Lower lobe of right lung (tissue), 2 donors: ENCODE data around the gene ITPK1. TPM values are rescaled to one million over a fixed set of nuclear protein-coding genes. Genes with fewer than 3 reads are reported as not detected.
A peak's percentile ranks its signal among the peaks of the same experiment; 100 is the strongest.

Source experiments
- ATAC-seq, 2 donors: fragments of 200-7000 bp; cut with Tn5 transposase; one replicate each; pipeline ENCODE4 v1.9.1; 2020 to 2022; ENCODE audit warnings: mild to moderate bottlenecking in 2 of 2, moderate library complexity in 2 of 2
- DNase-seq: peaks from one replicate; pipeline ENCODE4 v3.0.0-alpha.2; 2020
- H3K27ac ChIP-seq: fragments of 200-600 bp; one replicate; pipeline ENCODE4 v1.8.0; 2022
- H3K27me3 ChIP-seq: fragments of 200-600 bp; one replicate; pipeline ENCODE4 v1.8.0; 2022; ENCODE audit warnings: low read depth
- H3K36me3 ChIP-seq: fragments of 200-600 bp; one replicate; pipeline ENCODE4 v1.8.0; 2022; ENCODE audit warnings: mild to moderate bottlenecking
- H3K4me1 ChIP-seq: fragments of 200-600 bp; one replicate; pipeline ENCODE4 v1.8.0; 2022
- H3K4me3 ChIP-seq: fragments of 200-600 bp; one replicate; pipeline ENCODE4 v1.8.0; 2022; ENCODE audit warnings: mild to moderate bottlenecking
- H3K9me3 ChIP-seq: fragments of 200-600 bp; one replicate; pipeline ENCODE4 v1.8.0; 2022
- CTCF ChIP-seq: fragments of 200-600 bp; IDR thresholded peaks from one replicate; pipeline ENCODE4 v1.8.0; 2022; ENCODE audit warnings: antibody characterized with exemption, mild to moderate bottlenecking
- intact Hi-C: fragments of 100-400 bp; cut with DNase I; formaldehyde crosslinking; loops from one replicate; pipeline ENCODE4 v1.11.0; 2022
- total RNA-seq: library from RNA; stranded (reverse); fragmentation: NEBNext Ultra II Directional; extraction: Animal tissue kit (Norgen Biotek cat#: 25700); gene quantifications from one replicate; pipeline ENCODE4 v1.2.1, GENCODE V29; 2021
- donor health status: DM: no; HTN: yes; CAD: no; lungs with severe emphysema.

ITPK1 gene
- total RNA-seq, 1 donor from 2014 or later = 129 TPM

DNA sequence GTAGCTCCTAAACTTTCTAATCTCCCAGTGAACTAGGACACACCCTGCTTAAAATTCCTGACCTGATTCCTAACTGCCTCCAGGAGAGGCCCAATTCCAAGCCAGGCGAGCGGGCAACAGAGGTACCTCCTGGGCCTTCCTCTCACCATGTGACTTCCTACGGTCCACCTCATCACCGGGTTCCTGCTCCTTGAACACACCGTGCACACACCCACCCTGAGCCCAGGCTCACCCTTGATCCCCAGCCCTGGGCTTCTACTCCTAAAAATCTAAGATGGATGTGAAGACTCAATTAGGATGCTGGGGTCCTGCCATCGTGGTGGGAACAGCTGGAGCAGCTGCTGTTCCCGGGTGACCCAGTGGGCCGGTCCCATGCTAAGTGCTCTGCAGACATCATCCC, 124.2 kb downstream of the ITPK1 start:
- intact Hi-C loops = no loop called here
- H3K4me3 ChIP-seq = no peak overlapping the region
- no peak overlapping the region for H3K27ac ChIP-seq
- H3K4me1 ChIP-seq = peaks cover 6% of the 10 kb centered on the region
- no peaks in the 10 kb centered on the region for H3K27me3 ChIP-seq
- ATAC-seq (no peak), DNase-seq (no peak)
- H3K9me3 ChIP-seq = no peaks in the 10 kb centered on the region
- peaks cover 7% of the 10 kb centered on the region for H3K36me3 ChIP-seq
- TF ChIP-seq CTCF = no peak

GRCh38 chr14:92990456-92991430, 125.0 kb downstream of the ITPK1 start:
- H3K27ac ChIP-seq = no peak overlapping the region
- ATAC-seq = no peak

GRCh38 chr14:92988786-92989755, 126.7 kb downstream of the ITPK1 start:
- Histone ChIP-seq H3K27ac (no peak overlapping the region), H3K4me3 (no peak overlapping the region), H3K27me3 (no peaks in the 10 kb centered on the region), H3K4me1 (peaks cover 18% of the 10 kb centered on the region), H3K9me3 (no peaks in the 10 kb centered on the region), H3K36me3 (peaks cover 7% of the 10 kb centered on the region)
- intact Hi-C loops = no loop called here
- DNase-seq = peak; percentile 40
- ATAC-seq = no peak
- no peak for TF ChIP-seq CTCF

More at GRCh38 chr14:92990456-92991430, 125.0 kb downstream of the ITPK1 start:
- peak; percentile 44 for DNase-seq
- Histone ChIP-seq H3K9me3 (no peaks in the 10 kb centered on the region), H3K4me1 (peaks cover 11% of the 10 kb centered on the region), H3K4me3 (no peak overlapping the region), H3K27me3 (no peaks in the 10 kb centered on the region), H3K36me3 (peaks cover 7% of the 10 kb centered on the region)
- no peak for TF ChIP-seq CTCF
- intact Hi-C loops = no loop called here

- Histone ChIP-seq H3K4me3 (no peak overlapping the region), H3K9me3 (no peaks in the 10 kb centered on the region), H3K4me1 (peaks cover 18% of the 10 kb centered on the region), H3K27ac (no peak overlapping the region), H3K27me3 (no peaks in the 10 kb centered on the region), H3K36me3 (no peaks in the 10 kb centered on the region)
- ATAC-seq (no peak), DNase-seq (peak; percentile 37)
- no peak for TF ChIP-seq CTCF
- intact Hi-C loops = no loop called here
Measured at GRCh38 chr14:92987713-92988510, 127.8 kb downstream of the ITPK1 start.

DNA sequence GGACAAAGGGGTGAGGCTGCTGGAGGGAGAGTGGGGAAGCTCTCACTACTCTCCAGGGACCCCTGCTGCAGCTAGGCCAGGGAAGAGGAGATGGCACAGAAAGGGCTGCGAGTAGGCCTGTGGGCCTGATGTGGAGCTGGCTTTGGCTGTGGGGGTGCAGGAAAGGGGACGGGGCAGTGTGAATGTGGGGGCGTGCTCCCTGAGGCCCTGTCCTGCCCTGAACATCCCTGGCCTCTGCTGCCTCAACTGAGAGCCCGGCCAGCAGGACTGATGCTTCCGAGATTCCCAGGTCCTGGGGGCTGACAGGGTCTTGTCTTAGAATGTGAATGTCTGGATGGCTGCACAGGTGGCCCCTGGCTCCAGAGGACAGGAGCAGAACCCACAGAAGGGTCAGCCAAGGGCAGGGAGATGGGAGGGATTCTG, 128.6 kb downstream of the ITPK1 start:
- no peak for ATAC-seq
- intact Hi-C loops = no loop called here

More for the DNA sequence above, 128.6 kb downstream of the ITPK1 start:
- H3K9me3 ChIP-seq = no peaks in the 10 kb centered on the region
- peaks cover 18% of the 10 kb centered on the region for H3K4me1 ChIP-seq
- no peak overlapping the region for H3K27ac ChIP-seq
- no peaks in the 10 kb centered on the region for H3K36me3 ChIP-seq
- TF ChIP-seq CTCF = no peak
- DNase-seq = no peak
- no peaks in the 10 kb centered on the region for H3K27me3 ChIP-seq
- H3K4me3 ChIP-seq = no peak overlapping the region
